NCI-H524 treated with DMSO at 0.1 percent for 48 hours (cell line): Measurements from ENCODE around the gene GPC6.

Source experiments
- DNase-seq: peaks from one replicate; lab custom pipeline; 2025; lab: John Stamatoyannopoulos, UW

Gene GPC6

DNA sequence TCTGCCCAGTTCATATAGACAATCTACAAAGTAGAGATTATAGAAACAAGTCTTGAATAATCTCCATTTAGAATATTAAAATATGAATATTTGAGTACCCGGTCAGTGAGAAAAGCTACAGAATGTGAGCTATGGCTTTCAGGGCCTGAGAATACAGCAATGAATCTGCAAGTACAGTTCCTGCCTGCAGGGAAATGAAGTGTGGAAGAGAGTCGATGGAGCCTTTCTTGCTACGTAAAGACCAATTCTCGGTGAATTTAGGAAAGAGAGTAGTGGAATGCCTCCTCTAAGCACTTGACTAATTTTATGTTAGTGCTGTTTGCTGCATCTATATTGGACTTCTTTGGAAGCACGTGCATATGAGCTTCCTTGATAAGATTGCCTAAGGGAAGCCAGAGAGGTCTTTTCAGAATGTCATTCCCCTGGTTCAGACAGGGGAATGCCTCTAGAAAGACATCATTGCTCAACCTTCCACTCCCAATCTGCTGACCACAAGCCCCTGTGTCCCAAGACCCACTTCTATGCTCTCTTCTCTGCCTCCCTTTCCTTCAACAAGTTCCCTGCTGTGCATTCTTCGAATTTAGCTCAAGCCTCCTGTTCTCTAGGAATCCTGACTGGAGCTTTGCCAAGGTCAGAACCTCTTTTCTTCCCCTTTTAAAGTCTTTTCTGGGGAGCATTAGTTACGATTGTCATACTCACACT is 41.9 kb downstream of the GPC6 start:
- DNase-seq, result no peak

DNA sequence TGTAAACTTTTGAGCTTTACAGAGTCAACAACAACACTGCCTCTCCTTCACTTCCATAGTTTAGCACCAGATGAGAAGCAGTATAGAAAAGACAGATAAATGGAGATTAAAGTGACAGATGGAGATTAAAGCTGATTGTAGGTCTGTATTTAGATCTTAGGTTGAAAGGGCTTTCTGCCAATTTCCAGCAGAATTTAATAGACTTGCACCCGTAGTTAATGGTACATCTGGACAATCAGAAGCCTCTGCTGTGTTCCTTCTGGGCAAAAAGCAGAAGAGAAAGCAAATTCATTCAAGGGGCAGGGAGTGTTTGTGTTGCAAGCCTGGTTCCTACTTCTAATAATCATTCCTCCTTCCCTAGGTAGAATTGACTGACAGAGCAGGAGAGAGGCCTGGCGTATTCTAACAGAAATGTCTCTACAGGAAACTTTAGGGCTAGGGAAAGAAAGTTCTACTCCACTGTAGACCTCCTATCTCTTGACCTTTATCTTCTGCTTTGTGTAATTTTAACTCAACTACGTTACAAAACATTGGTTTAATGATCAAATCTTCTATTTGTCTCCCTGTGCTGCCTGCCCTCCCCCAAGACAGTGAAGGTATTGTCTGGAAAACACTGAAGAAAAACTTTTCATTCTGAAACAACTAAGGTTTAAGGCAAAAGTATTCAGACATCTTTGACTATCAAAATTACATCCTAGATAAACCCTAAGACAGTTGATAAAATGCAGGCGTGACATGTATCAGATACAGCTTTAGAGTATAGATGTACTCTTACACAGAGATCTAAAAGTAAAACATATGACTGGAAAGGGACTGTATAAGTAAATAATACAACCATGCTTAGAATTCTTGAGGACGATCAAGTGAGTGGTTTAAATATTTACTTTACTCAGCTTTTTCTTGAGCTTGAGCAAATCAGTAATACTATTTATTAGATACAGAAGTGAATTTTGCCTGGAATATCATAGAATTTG is 44.4 kb downstream of the GPC6 start:
- DNase-seq, result peak; percentile 97

DNA sequence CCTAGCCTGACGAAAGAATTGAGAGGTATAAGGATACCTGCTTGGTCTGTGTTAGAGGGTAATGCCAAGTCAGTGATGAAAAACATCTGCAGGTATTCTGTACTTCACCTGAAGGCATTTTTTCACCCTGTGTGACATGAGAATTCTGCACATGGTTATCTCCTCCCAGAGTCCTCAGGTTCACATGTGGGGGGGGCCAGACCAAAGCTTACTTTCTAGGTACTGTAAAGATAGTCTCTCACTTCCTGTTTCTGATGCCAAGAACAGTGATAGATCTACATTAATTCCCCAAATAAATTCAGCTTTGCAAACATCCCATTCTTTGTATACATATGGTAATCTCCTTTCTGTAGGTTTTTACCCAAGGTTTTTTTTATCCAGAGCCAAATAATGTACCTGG is 53.4 kb downstream of the GPC6 start:
- DNase-seq, result no peak

DNA sequence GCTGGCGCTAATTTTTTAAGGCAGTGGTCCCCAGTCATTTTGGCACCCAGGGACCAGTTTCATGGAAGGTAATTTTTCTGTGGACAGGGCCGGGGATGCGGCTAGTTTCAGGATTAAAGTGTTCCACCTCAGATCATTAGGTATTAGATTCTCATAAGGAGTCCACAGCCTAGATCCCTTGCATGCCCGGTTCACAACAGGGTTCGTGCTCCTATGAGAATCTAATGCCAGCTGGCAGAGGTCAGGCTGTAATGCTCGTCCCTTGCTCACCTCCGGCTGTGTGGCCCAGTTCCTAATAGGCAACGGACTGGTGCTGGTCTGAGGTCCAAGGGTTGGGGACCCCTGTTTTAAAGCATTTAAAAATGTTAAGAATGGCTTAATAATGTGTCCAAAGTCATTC is 54.1 kb downstream of the GPC6 start:
- no peak for DNase-seq

DNA sequence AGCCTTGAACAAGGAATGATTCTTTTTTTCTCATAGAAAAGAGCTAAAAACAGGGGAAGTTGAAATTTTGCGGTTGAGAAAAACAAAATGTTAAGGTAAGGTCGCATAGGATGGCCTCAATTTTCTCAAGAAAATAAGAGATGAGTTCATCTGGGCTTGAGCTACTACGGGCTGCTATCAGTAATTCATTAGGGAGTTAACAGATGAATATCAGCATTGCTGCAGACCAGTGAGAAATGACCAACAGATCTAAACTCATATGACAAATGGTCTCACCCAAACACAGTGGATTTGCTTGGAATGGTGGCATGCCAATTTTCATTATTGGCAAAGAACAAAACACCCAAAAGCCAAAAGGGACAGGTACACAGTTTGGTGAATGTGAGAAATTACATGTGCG is 56.6 kb downstream of the GPC6 start:
- DNase-seq, result no peak

DNA sequence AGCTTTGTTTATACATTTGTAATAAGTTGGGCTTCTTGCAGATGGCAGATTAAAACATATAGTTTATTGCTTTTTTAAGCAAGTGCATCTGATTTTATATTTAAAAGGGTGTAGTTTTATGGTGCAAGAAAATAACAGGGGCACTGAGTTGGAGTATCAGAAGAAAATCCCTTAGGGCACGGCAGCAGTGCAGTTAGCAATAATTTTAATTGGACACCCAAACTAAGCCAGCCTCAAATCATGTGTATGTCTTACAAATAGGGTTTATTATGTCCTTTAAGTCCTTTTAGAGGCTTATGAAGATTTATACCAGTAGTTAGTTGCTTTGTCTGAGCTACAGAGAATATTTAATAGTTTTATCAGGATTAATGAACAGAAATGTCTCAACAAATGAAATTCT is 57.5 kb downstream of the GPC6 start:
- no peak for DNase-seq

DNA sequence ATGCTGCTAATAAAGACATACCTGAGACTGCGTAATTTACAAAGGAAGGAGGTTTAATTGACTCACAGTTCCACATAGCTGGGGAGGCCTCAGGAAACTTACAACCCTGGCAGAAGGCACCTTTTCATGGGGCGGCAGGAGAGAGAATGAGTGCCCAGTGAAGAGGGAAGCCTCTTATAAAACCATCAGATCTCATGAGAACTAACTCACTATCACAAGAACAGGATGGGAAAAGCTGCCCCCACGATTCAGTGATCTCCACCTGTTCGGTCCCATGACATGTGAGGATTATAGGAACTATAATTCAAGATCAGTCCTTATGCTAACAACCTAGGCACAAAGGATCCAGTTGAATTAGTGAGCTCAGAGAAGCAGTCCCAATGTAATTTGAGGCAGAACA is 59.4 kb downstream of the GPC6 start:
- peak; percentile 74 for DNase-seq

DNA sequence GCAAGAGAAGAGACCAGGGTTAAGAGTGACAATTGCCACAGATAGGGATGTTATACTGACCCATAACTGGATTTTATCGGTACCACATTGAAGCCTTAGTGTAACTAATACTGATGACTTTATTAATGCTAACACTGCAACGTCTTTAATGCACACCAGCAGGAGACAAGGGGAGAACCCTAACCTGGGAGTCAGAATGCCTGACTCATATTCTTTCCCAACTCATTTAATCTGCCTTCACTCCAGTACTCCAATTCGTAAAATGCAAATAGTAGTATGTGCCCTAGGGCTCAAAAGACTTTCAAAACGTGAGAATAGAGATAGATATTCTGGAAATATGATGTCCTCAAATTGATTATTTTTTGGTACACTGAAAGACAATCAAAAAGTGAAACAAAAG is 62.4 kb downstream of the GPC6 start:
- DNase-seq, result no peak

DNA sequence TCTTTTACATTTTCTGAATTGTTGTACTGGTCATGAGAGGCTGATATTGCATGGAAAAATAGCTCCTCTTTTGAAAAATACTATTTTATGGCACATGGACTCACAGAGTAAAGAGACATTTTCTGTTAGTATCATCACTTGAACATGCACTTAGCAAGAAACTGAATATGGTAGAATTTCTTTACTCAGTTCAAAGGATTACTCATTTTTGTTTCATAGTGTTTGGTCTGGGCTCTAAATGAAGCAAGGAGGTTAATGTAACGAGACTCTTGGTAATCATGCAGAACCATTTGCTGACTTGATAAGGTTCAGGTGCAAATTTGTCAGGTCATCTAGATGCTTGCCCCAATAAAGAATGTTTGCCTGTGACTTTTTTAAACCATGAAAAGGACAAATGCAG is 63.2 kb downstream of the GPC6 start:
- no peak for DNase-seq

DNA sequence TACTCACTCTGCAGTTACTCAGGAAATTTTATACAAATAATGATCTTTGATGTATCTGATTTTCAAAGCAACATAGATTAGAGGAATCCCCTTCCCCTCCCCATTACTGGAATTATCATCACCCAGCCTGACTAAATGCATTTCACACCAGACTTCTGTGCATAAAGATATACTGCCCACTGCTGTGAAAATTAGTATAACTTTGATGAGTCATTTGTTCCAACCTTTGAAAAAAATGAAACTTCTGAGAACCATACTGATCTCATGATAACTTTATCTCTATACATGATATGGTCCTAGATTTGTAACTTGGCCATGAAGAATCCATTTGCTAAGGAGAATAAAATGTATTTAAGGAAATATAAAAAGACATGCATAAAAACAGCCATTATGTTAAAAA is 63.9 kb downstream of the GPC6 start:
- DNase-seq, result no peak

DNA sequence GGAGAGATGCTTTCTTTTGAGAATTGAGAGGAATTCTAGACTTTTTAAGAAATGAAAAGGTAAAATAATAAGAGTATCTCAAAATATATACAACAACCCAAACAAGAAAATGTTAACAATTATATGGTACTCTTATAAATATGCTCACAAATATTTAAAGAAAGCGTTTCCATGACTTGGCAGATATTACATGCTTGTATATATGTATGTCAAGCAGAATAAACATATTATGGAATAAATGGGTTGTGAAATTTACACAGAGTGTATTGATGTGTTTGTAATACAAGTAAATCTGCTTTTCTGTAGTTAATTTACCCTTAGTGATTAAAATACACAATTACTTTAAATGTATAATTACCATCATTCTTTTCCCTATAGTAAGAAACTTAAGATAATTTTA is 65.8 kb downstream of the GPC6 start:
- DNase-seq, result no peak

DNA sequence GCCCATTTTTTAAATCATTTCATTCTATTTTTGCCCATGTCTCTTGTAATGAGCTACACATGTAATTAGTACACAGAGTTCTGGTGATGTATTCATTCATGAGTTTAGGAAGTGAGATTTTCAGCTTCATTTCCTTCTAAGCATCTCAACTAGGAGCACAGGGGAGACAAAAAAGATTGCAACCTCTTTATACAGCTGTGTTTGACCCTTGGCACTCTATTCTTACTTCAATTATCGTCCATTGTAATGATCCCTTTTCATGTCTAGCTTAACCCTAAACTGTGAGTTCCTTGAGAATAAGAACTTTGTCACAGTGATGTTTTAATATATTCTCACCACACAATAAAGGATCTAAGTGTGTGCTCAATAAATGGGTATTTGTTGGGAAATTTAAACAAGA is 67.1 kb downstream of the GPC6 start:
- no peak for DNase-seq

DNA sequence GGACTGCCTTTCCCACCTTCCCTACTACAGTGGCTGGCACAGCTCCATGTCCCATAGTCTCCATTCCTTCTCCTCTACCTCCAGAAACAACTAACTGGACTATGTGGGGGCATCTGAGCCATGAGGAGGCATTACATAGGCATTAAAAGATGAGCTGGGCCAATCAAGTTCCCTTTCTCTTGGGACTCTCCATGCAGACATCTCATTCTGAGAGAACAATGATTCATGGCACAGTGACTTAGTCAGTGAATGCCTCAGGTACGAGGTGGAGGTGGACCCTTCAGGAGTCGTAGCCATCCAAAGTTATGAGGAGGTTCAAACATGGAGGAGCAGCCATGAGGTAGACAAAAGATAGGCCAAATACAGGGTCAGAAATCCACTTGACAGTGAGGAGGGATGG is 70.0 kb downstream of the GPC6 start:
- no peak for DNase-seq

DNA sequence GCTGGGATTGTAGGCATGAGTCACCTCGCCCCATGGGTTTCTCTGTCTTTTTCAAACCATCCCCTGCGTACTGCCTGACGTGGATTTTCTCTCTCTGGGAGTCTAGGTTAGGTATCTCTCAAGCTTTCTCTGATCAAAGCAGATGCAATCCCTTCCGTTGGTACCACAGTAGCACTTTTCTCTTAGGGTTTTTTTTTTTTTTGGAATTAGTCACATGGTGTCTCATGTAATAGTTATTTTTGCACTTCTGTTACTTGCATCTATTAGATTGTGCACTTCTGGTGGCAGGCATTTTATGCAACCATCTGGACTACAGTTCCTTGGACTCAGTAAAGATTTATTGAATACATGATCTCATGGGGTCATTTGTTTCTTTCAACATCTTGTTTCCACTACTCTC is 72.1 kb downstream of the GPC6 start:
- peak; percentile 22 for DNase-seq

DNA sequence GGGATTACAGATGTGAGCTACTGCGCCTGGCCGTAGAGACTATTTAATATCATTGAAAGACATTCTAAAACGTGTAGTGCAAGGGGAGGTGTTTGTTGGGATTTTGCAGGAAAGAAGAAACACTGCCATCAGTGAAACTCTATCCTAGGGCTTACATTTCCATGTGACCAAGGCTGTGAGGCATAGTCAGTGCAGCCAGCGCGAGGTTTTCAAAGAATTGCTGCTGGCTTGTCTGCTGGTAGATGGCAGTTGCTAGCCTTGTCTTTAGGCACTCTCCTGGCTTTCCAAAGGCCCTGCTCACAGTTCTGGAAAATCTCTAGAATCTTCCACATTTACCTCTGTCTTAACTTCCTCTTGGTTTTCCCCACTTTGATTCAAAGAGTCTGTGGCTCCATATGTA is 77.5 kb downstream of the GPC6 start:
- no peak for DNase-seq

DNA sequence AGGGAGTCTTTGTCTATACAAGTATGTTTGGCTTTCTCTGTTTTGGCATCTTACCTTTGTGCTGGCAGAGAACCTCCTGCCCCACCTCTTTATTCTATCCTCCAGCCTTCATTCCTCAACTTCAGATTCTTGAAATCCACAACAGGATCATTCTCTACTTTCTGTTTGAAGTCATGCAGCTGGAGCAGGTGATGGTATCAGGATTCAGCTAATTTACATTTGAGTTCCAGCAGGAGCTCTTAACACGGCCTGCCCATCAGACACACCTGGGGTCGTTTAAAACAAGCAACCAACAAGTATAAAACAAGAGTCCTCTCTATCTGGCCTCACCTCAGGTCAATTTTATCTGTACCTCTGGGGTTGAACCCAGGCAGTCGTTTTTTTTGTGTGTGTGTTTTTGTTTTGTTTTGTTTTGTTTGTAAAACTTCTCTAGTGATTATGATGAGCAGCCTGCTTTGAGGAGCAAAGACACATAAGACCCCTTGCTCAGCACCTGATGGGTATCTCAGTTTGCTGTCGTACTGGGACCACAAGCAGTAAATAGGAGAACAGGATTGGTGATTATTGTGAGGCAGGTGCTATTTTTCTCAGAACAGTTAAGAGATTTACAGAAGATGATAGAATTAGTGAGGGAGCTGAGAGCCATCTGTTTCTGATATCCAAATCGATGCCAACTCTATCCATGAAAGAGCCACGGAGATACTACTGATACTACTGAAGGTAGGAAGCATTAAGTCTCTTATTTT is 78.4 kb downstream of the GPC6 start:
- peak; percentile 83 for DNase-seq

DNA sequence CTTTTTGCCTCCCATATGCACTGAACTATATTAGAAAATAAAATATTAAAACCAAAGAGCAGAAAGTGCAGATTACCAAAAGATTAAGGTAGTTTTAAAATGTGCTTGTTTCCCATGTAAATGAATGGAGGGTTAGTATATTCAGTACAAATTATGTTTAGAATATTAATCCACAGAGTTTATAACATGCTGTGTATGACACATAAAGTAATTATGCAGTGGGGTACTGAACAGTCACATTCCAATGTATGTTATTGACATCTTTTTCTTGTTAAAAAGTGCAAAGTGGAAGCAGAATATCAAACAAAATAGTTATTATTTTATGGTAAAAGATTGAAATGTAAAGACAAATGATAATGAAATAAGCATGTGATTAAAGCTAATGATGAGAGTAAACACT is 79.3 kb downstream of the GPC6 start:
- DNase-seq, result no peak

DNA sequence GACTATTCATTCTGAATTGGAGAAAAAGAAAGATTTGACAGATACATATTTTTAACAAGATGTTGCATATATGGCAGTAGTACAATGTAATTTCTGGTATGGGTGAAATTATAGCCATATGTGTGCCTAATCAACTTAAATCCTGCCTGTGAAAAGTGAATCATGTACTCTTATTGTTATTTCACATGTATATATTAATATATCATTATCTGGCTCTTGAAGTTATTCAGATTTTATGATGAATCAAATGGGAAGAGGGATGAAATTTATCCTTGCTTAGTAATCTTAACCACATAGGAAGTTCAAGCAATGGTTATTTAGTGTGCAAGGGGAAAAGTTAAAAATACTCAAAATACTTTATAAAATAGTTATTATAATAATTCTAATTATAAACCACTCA is 80.5 kb downstream of the GPC6 start:
- no peak for DNase-seq

DNA sequence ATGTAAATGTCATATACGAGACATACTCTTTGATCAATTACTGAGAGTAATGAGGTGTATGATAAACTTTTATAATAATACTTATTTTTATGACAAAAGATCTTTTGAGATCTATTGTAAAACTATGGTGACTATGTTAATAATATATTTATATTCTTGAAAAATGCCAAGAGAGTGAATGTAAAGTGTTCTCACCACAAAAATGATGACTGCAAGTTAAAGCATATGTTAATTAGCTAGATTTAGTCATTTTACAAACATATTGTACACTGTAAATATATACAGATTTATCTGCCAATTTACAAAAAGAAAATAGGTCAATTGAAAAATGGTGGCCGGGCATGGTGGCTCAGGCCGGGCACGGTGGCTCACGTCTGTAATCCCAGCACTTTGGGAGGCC is 81.0 kb downstream of the GPC6 start:
- DNase-seq, result no peak

DNA sequence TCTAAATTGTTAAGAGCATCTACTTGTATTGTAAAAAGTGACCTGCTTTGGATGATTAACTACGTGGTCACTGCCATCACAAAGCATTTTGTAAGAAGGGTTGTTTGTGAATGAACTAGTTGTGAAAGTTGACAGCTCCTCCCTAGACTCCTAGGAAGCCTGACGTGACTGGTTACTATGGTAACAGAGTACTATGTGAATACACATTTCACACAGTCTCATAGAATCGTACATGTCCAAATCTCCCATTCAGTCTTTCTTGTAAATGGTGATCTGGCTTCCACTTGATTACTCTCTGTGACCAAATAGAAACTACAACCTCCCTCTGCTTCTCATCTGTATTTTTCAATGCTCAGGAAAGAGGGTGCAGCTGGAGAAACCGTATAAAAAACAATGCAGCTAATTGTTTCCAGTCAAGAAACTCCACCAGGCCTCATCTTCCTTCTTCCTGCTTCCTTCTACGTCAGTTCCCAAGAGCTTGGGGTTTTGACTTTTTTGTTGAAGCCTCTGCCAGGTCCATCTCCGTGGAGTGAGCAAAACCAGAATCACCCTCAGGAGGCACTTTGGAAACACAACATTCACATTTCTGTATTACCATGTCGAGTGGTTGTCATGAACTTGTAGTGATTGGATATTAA is 83.4 kb downstream of the GPC6 start:
- no peak for DNase-seq

DNA sequence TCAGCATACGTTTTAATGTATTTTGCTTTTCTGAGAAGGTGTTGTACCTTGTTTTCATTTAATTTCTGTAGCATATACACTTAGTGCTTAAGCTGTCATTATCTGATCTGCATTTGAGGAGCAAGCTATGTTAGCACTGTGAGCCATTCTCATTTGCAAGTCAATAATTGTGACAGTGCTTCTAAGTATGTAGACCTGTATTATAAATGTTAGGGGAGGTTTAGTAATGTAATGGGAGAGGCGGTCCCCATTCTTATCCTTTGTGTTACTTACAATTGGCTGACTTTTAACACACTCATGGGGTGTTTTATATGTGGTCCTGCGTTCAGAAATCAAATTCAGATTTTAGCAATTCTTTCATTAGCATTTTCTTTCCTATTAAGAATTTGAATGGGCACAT is 90.2 kb downstream of the GPC6 start:
- DNase-seq, result no peak

DNA sequence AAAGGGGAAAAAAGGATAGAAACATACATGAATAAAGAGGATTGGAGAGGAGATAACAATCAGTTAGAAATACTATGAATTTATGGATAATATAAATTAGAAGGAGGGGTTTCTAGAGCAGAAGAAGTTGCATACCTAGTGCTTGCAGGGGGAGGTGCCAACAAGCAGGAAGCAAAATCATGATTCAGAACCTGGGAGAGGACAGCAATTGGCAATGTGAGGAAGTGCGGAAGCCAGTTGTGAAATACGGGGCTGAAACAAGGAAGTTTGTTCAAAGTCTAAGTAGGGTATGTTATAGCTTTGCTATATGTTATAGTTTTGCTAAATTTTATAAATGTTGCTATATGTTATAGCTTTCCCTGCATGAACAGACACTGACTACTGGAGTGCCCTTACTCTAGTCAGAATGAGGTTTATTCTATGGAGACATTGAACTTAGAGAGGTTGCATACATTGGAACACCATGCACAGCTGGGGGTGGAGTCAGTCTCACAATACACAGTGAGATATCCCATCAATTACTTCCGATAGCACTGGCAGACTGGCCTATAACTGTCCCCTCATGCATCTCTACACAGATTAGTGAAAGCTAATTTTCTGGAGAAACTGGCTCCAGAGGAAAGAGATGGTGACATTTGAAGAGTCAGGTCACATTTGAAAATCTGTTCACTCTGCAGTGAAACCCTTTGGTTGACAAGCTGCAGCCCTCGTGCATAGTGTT is 92.1 kb downstream of the GPC6 start:
- DNase-seq, result no peak
